Hepatocyte (in vitro differentiated cells): ENCODE data around the gene LHPP. TPM values are rescaled to one million over a fixed set of nuclear protein-coding genes. Genes with fewer than 3 reads are reported as not detected.
A peak's percentile ranks its signal among the peaks of the same experiment; 100 is the strongest.

ENCODE experiments used
- DNase-seq: peaks from one replicate; pipeline ENCODE4 v3.0.0-alpha.2; 2016; ENCODE audit warnings: low spot score
- H2AFZ ChIP-seq: fragments of 200-600 bp; sonication (generic); 2 replicates; pipeline ENCODE4 v1.6.0; 2016; ENCODE audit warnings: antibody characterized with exemption, mild to moderate bottlenecking
- H3K27ac ChIP-seq: fragments of 200-600 bp; sonication (generic); 2 replicates; pipeline ENCODE4 v1.5.1; 2016; ENCODE audit warnings: mild to moderate bottlenecking
- H3K27me3 ChIP-seq: fragments of 200-600 bp; sonication (generic); 2 replicates; pipeline ENCODE4 v1.6.1; 2016
- H3K36me3 ChIP-seq: fragments of 200-600 bp; sonication (generic); replicated peaks from 2 replicates; pipeline ENCODE4 v1.5.1; 2016; ENCODE audit warnings: low read depth; ENCODE audit not compliant: insufficient read depth
- H3K4me1 ChIP-seq: fragments of 200-600 bp; sonication (generic); 2 replicates; pipeline ENCODE4 v1.5.1; 2016; ENCODE audit warnings: mild to moderate bottlenecking, moderate library complexity; ENCODE audit not compliant: insufficient read depth
- H3K4me2 ChIP-seq: fragments of 200-600 bp; sonication (generic); 2 replicates; pipeline ENCODE4 v1.6.0; 2016
- H3K4me3 ChIP-seq: fragments of 200-600 bp; sonication (generic); 2 replicates; pipeline ENCODE4 v1.5.1; 2016; ENCODE audit warnings: mild to moderate bottlenecking
- H3K79me2 ChIP-seq: fragments of 200-600 bp; sonication (generic); 2 replicates; pipeline ENCODE4 v1.6.0; 2017; ENCODE audit warnings: mild to moderate bottlenecking
- H3K9me2 ChIP-seq: fragments of 200-600 bp; sonication (generic); replicated peaks from 2 replicates; pipeline ENCODE4 v1.6.0; 2017; ENCODE audit warnings: mild to moderate bottlenecking; ENCODE audit not compliant: insufficient read depth
- H3K9me3 ChIP-seq: fragments of 200-600 bp; sonication (generic); 2 replicates; pipeline ENCODE4 v1.5.1; 2016; ENCODE audit warnings: low read depth, mild to moderate bottlenecking
- H4K20me1 ChIP-seq: fragments of 200-600 bp; sonication (generic); 2 replicates; pipeline ENCODE4 v1.6.0; 2016; ENCODE audit warnings: mild to moderate bottlenecking; ENCODE audit not compliant: insufficient read depth, poor library complexity, severe bottlenecking
- CTCF ChIP-seq: fragments of 200-600 bp; sonication (generic); IDR thresholded peaks from 2 replicates; pipeline ENCODE4 v1.5.1; 2016; ENCODE audit warnings: antibody characterized with exemption, mild to moderate bottlenecking; ENCODE audit not compliant: poor library complexity
- EZH2 ChIP-seq: fragments of 200-600 bp; sonication (generic); IDR thresholded peaks from 2 replicates; pipeline ENCODE4 v1.6.1; 2016; ENCODE audit warnings: antibody characterized with exemption, mild to moderate bottlenecking, borderline replicate concordance
- EZH2phosphoT487 ChIP-seq: fragments of 200-600 bp; sonication (generic); IDR thresholded peaks from one replicate; pipeline ENCODE4 v1.6.1; 2018; ENCODE audit warnings: antibody characterized with exemption, mild to moderate bottlenecking, low read depth, moderate library complexity; ENCODE audit not compliant: unreplicated experiment, severe bottlenecking
- WGBS: methylation state at CpG from one replicate; pipeline ENCODE4 v1.1.6; 2016; ENCODE audit warnings: low lambda C conversion rate; ENCODE audit errors: missing lambda C conversion rate; 5-methylcytosine and 5-hydroxymethylcytosine counted together
- polyA plus RNA-seq: library from polyadenylated mRNA; unstranded; fragments of >200 nt; fragmentation: Nextera tagmentation; extraction: Ambion mirVana; gene quantifications from 2 replicates; pipeline ENCODE4 v1.2.1, GENCODE V29; 2016
- total RNA-seq: library from RNA; depleted of rRNA; stranded (reverse); fragments of >200 nt; gene quantifications from 2 replicates; pipeline ENCODE4 v1.2.3, GENCODE V29; 2014

Gene LHPP
- total and polyA plus RNA-seq, 2 experiments from 2014 or later: 29.4 to 30.3 TPM

DNA sequence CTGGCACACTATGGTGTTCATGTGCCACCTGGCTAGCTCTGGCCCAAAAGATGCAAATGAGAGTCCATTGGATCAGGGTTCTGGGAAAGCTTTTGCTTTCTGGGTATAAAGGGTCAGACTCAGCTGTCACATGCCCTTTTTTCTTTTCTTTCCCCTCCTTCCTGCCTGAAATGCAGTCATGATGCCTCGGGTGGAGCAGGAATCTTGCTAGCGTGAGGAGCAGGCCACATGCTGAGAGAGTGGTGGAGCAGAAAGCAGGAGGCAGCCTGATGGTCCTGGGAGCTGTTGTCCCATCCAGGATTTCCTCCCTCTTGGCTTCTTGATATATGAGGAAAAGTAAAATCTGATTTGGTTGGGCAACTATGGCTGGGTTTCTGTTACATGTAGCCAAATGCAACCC is 2.7 kb upstream of the LHPP start:
- Histone ChIP-seq H3K36me3 (no peaks in the 10 kb centered on the region), H3K9me2 (no peaks in the 10 kb centered on the region), H3K79me2 (peaks cover 8% of the 10 kb centered on the region), H3K4me2 (no peak overlapping the region), H4K20me1 (no peaks in the 10 kb centered on the region), H2AFZ (no peak overlapping the region), H3K9me3 (no peaks in the 10 kb centered on the region), H3K4me1 (no peaks in the 10 kb centered on the region), H3K27ac (no peak overlapping the region), H3K27me3 (peaks cover 24% of the 10 kb centered on the region), H3K4me3 (no peak overlapping the region)
- TF ChIP-seq EZH2 (no peak), CTCF (no peak), EZH2phosphoT487 (no peak)
- 61% methylated on average over 2 of the region's 2 CpGs for WGBS
- no peak for DNase-seq

DNA sequence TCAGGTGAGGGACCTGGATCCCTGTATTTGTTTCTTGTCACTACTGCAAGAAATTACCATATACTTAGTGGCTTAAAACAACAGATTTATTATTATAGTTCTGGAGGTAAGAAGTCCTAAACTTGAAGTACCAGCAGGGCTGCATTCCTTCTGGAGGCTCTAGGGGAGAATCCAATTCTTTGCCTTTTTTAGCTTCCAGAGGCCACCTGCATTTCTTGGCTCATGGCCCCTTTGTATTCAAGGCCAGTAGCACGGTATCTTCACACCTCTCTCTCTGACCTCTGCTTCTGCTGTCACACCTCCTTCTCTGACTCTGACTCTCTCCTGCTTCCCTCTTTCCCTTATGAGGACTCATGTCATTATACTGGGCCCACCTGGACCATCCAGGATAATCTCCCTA is 2.2 kb upstream of the LHPP start:
- Histone ChIP-seq H3K9me2 (no peaks in the 10 kb centered on the region), H3K79me2 (peaks cover 8% of the 10 kb centered on the region), H3K9me3 (no peaks in the 10 kb centered on the region), H3K4me1 (no peaks in the 10 kb centered on the region), H4K20me1 (no peaks in the 10 kb centered on the region), H3K27me3 (peaks cover 19% of the 10 kb centered on the region), H3K4me3 (no peak overlapping the region), H2AFZ (no peak overlapping the region), H3K4me2 (no peak overlapping the region), H3K27ac (no peak overlapping the region), H3K36me3 (no peaks in the 10 kb centered on the region)
- DNase-seq: no peak
- TF ChIP-seq EZH2phosphoT487 (no peak), CTCF (no peak), EZH2 (no peak)
- 76% methylated on average over 1 of the region's 1 CpG for WGBS

DNA sequence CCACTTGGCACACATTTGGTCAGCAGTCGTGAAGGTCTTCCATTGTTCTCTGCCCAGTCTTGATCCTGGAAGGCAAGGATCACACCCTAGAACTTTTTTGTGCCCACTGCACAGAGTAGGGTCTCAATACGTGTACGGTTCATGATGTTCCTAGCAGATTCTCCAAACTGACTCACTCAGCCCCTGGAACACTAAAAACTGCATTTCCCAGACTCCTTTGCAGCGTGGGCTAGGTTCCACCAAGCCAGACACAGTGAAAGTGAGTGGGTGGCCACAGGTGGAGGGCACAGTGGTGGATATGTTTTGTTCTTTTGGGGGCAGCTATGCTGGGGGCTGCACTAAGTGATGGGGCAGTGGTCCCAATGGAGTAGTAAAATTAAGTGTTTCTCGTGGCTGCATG is 1.5 kb upstream of the LHPP start:
- Histone ChIP-seq H3K9me2 (no peaks in the 10 kb centered on the region), H3K36me3 (no peaks in the 10 kb centered on the region), H3K9me3 (no peaks in the 10 kb centered on the region), H3K79me2 (peaks cover 8% of the 10 kb centered on the region), H3K4me1 (peaks cover under 1% of the 10 kb centered on the region), H3K27ac (no peak overlapping the region), H3K4me3 (no peak overlapping the region), H3K27me3 (peaks cover 13% of the 10 kb centered on the region), H3K4me2 (no peak overlapping the region), H4K20me1 (no peaks in the 10 kb centered on the region), H2AFZ (no peak overlapping the region)
- TF ChIP-seq EZH2: no peak
- TF ChIP-seq EZH2phosphoT487: no peak
- TF ChIP-seq CTCF: no peak
- DNase-seq: no peak
- 87% methylated on average over 5 of the region's 5 CpGs for WGBS

DNA sequence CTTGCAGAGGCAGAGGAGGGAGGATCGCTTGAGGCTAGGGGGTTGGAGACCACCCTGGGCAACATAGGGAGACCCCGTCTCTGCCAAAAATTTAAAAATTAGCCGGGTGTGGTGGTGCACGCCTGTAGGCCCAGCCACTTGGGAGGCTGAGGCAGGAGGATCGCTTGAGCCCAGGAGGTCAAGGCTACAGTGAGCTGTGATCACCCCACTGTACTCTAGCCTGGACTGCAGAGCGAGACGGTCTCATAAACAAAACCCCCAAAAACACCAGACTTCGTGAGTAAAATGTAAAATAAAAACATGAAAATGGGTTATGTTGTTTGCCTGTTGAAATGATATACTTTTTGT is 699 bp downstream of the LHPP start:
- peaks cover 18% of the 10 kb centered on the region for H3K79me2 ChIP-seq
- TF ChIP-seq EZH2phosphoT487: no peak
- no peak for TF ChIP-seq EZH2
- TF ChIP-seq CTCF: no peak
- H3K27ac ChIP-seq: peak overlapping the region; percentile 84
- no peaks in the 10 kb centered on the region for H3K36me3 ChIP-seq
- peaks cover 13% of the 10 kb centered on the region for H3K4me1 ChIP-seq
- H3K4me2 ChIP-seq: peak overlapping the region; percentile 81
- H3K9me2 ChIP-seq: no peaks in the 10 kb centered on the region
- H3K9me3 ChIP-seq: no peaks in the 10 kb centered on the region
- no peak for DNase-seq
- no peaks in the 10 kb centered on the region for H3K27me3 ChIP-seq
- peak overlapping the region; percentile 74 for H2AFZ ChIP-seq
- peak overlapping the region; percentile 96 for H3K4me3 ChIP-seq
- H4K20me1 ChIP-seq: no peaks in the 10 kb centered on the region
- WGBS: 87% methylated on average over 8 of the region's 8 CpGs
